ENCODE data around the gene CACNB2.

GRCh38 chr10:18310761-18311160, 170.5 kb downstream of the CACNB2 start:
- no peak for TF ChIP-seq CTCF (IDR thresholded peaks at IDR 0.05; ENCODE audit: low read depth, low read length)
- no peak for TF ChIP-seq EZH2phosphoT487 (IDR thresholded peaks at IDR 0.05; ENCODE audit: low read depth)
